LNCAP (cell line): ENCODE data around the gene PROSER3.

Source experiments
- TF ChIP-seq, protein P1 (sequence below): fragments of 450-650 bp; IDR thresholded peaks from 2 replicates; pipeline ENCODE4 v1.5.1; 2017; ENCODE audit warnings: mild to moderate bottlenecking

The PROSER3 gene

GRCh38 chr19:35719402-35720162 lies 38.4 kb upstream of the PROSER3 start:
- TF ChIP-seq, protein P1, sequence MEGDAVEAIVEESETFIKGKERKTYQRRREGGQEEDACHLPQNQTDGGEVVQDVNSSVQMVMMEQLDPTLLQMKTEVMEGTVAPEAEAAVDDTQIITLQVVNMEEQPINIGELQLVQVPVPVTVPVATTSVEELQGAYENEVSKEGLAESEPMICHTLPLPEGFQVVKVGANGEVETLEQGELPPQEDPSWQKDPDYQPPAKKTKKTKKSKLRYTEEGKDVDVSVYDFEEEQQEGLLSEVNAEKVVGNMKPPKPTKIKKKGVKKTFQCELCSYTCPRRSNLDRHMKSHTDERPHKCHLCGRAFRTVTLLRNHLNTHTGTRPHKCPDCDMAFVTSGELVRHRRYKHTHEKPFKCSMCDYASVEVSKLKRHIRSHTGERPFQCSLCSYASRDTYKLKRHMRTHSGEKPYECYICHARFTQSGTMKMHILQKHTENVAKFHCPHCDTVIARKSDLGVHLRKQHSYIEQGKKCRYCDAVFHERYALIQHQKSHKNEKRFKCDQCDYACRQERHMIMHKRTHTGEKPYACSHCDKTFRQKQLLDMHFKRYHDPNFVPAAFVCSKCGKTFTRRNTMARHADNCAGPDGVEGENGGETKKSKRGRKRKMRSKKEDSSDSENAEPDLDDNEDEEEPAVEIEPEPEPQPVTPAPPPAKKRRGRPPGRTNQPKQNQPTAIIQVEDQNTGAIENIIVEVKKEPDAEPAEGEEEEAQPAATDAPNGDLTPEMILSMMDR: no peak

DNA sequence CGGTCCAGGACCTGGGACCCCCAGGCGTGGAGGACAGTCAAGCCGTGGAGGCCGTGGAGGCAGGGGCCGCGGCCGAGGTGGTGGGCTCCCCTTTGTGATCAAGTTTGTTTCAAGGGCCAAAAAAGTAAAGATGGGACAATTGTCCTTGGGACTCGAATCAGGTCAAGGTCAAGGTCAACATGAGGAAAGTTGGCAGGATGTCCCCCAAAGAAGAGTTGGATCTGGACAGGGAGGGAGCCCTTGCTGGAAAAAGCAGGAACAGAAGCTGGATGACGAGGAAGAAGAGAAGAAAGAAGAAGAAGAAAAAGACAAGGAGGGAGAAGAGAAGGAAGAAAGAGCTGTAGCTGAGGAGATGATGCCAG lies 37.8 kb upstream of the PROSER3 start:
- TF ChIP-seq, protein P1: no peak

DNA sequence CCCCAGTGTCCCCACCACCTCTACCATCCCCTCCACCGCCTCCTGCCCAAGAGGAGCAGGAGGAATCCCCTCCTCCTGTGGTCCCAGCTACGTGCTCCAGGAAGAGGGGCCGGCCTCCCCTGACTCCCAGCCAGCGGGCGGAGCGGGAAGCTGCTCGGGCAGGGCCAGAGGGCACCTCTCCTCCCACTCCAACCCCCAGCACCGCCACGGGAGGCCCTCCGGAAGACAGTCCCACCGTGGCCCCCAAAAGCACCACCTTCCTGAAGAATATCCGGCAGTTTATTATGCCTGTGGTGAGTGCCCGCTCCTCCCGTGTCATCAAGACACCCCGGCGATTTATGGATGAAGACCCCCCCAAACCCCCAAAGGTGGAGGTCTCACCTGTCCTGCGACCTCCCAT lies 37.3 kb upstream of the PROSER3 start:
- TF ChIP-seq, protein P1: no peak

DNA sequence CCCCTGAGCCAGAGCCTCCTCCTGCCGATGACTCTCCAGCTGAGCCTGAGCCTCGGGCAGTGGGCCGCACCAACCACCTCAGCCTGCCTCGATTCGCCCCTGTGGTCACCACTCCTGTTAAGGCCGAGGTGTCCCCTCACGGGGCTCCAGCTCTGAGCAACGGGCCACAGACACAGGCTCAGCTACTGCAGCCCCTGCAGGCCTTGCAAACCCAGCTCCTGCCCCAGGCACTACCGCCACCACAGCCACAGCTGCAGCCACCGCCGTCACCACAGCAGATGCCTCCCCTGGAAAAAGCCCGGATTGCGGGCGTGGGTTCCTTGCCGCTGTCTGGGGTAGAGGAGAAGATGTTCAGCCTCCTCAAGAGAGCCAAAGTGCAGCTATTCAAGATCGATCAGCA lies 36.6 kb upstream of the PROSER3 start:
- TF ChIP-seq, protein P1: no peak

- TF ChIP-seq, protein P1: no peak
Observed at GRCh38 chr19:35722461-35722860, 35.5 kb upstream of the PROSER3 start.

DNA sequence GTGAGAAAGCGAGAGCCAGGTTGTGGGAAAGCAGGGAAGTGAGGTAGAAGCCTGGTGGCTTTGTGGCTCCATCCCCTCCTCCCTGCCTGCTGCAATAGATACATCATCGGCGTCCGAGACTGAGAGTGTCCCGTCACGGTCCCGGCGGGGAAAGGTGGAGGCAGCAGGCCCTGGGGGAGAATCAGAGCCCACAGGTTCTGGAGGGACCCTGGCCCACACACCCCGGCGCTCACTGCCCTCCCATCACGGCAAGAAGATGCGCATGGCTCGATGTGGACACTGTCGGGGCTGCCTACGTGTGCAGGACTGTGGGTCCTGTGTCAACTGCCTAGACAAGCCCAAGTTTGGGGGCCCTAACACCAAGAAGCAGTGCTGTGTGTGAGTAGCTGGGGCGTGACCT lies 35.1 kb upstream of the PROSER3 start:
- TF ChIP-seq, protein P1: no peak

- TF ChIP-seq, protein P1: no peak
Observed at GRCh38 chr19:35723671-35724070, 34.3 kb upstream of the PROSER3 start.

DNA sequence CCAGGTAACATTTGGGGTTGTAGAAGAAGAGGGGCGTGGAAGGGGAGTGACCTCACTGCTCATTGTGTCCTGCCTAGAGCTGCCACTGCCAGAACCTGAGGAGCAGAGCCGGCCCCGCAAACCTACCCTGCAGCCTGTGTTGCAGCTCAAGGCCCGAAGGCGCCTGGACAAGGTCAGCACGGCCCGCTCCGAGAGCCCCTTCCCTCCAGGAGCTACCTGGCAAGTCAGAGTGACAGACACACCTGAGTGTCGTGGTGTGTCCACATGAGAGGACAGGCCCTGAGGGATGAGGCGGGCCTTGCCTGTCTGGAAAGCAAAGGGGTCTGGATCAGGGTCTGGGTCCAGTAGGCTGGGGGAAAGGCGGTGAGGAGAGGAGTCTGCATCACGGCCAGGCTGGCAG lies 33.4 kb upstream of the PROSER3 start:
- TF ChIP-seq, protein P1: no peak
